OCI-LY7 (cell line): Measurements from ENCODE around the gene GALNT10. TPM values are rescaled to one million over a fixed set of nuclear protein-coding genes. Genes with fewer than 3 reads are reported as not detected.

Experiments used
- BruUV-seq: library from RNA; stranded (reverse); fragments of 400-500 nt; replicated peaks from 2 replicates; lab custom pipeline; 2021; lab: Mats Ljungman, UMichigan
- CTCF ChIA-PET: fragments of 300-600 bp; sonication (Branson Sonifier 250); formaldehyde crosslinking; loops from one replicate; lab custom pipeline; 2022; ENCODE audit warnings: antibody characterized with exemption; ENCODE audit not compliant: unreplicated experiment; lab: Charles Lee
- POLR2A ChIA-PET: fragments of 300-600 bp; sonication (Branson Sonifier 250); formaldehyde crosslinking; loops from one replicate; lab custom pipeline; 2022; ENCODE audit warnings: antibody characterized with exemption; lab: Charles Lee
- DNase-seq: peaks from one replicate; pipeline ENCODE4 v3.0.0-alpha.2; 2015; ENCODE audit warnings: low spot score
- H2AFZ ChIP-seq: fragments of 200-600 bp; sonication (generic), shearing (Covaris generic); 2 replicates; pipeline ENCODE4 v1.6.1; 2014; ENCODE audit warnings: mild to moderate bottlenecking, antibody characterized with exemption, low read length, moderate library complexity
- H3K27ac ChIP-seq: fragments of 200-600 bp; sonication (generic); 2 replicates; pipeline ENCODE4 v1.5.1; 2014; ENCODE audit warnings: mixed run types, low read depth, mild to moderate bottlenecking, moderate library complexity, low read length, inconsistent platforms; ENCODE audit not compliant: poor library complexity, severe bottlenecking
- H3K36me3 ChIP-seq: fragments of 200-600 bp; sonication (generic); 2 replicates; pipeline ENCODE4 v1.6.1; 2014; ENCODE audit warnings: mild to moderate bottlenecking, antibody characterized with exemption, low read length, moderate library complexity, mixed read lengths; ENCODE audit not compliant: insufficient read depth
- H3K4me1 ChIP-seq: fragments of 200-600 bp; sonication (generic); 2 replicates; pipeline ENCODE4 v1.5.1; 2014; ENCODE audit warnings: mild to moderate bottlenecking, low read length; ENCODE audit not compliant: insufficient read depth, poor library complexity, severe bottlenecking
- H3K4me2 ChIP-seq: fragments of 200-600 bp; sonication (generic); 2 replicates; pipeline ENCODE4 v1.6.1; 2014; ENCODE audit warnings: mild to moderate bottlenecking, low read length
- H3K4me3 ChIP-seq: fragments of 200-600 bp; sonication (generic); 2 replicates; pipeline ENCODE4 v1.5.1; 2014; ENCODE audit warnings: mild to moderate bottlenecking, low read depth, low read length; ENCODE audit not compliant: poor library complexity, severe bottlenecking
- H3K79me2 ChIP-seq: fragments of 200-600 bp; sonication (generic); 2 replicates; pipeline ENCODE4 v1.6.1; 2016; ENCODE audit warnings: low read depth, mild to moderate bottlenecking, low read length, moderate library complexity, mixed read lengths; ENCODE audit not compliant: insufficient read depth
- H3K9me2 ChIP-seq: fragments of 200-600 bp; sonication (generic); 2 replicates; pipeline ENCODE4 v1.6.1; 2016; ENCODE audit warnings: mild to moderate bottlenecking, low read length, mixed read lengths; ENCODE audit not compliant: insufficient read depth
- H3K9me3 ChIP-seq: fragments of 200-600 bp; sonication (generic); 2 replicates; pipeline ENCODE4 v1.6.1; 2014; ENCODE audit warnings: mild to moderate bottlenecking, mixed run types, low read length, mixed read lengths
- H4K20me1 ChIP-seq: fragments of 200-600 bp; sonication (generic); 2 replicates; pipeline ENCODE4 v1.6.1; 2014; ENCODE audit warnings: mild to moderate bottlenecking, antibody characterized with exemption, low read length, moderate library complexity, mixed read lengths; ENCODE audit not compliant: insufficient read depth
- CTCF ChIP-seq: fragments of 200-600 bp; sonication (generic); conservative IDR thresholded peaks from 2 replicates; pipeline ENCODE4 v1.5.1; 2014; ENCODE audit warnings: mild to moderate bottlenecking, antibody characterized with exemption, low read length, moderate library complexity, mixed read lengths
- EZH2phosphoT487 ChIP-seq: fragments of 200-600 bp; sonication (generic); IDR thresholded peaks from 2 replicates; pipeline ENCODE4 v1.6.1; 2018; ENCODE audit warnings: low read depth, borderline replicate concordance, mild to moderate bottlenecking, mixed run types, antibody characterized with exemption, low read length, moderate library complexity, mixed read lengths
- intact Hi-C: fragments of 100-400 bp; cut with micrococcal nuclease; formaldehyde crosslinking; loops from one replicate; pipeline ENCODE4 v1.10.0; 2022; ENCODE audit not compliant: unreplicated experiment
- total RNA-seq, 2 experiments: library from RNA; depleted of rRNA in 1 of 2; stranded (reverse); fragments of >200 nt in 1 of 2; shearing (Covaris generic) in 1 of 2; gene quantifications; 2 replicates each; pipeline ENCODE4 v1.2.3, GENCODE V29; 2014 to 2022

The GALNT10 gene
- total RNA-seq, 2 experiments from 2014 or later: 7.3 to 20.6 TPM

GRCh38 chr5:154321546-154321945, 131.0 kb downstream of the GALNT10 start:
- Histone ChIP-seq H3K9me3 (no peaks in the 10 kb centered on the region), H2AFZ (no peak overlapping the region), H3K79me2 (no peaks in the 10 kb centered on the region), H3K36me3 (no peaks in the 10 kb centered on the region), H3K4me2 (no peak overlapping the region), H3K4me1 (no peaks in the 10 kb centered on the region), H4K20me1 (no peaks in the 10 kb centered on the region), H3K9me2 (no peaks in the 10 kb centered on the region), H3K4me3 (no peak overlapping the region), H3K27ac (no peak overlapping the region)
- intact Hi-C loops: no loop called here
- BruUV-seq: no TSS peak
- POLR2A ChIA-PET: interaction anchor here (0.7 to 1.1 kb wide), 2 partner anchors 11 to 19 kb away, joined by 3 read pairs; no protein-coding TSS in a partner anchor
- TF ChIP-seq EZH2phosphoT487 (no peak), CTCF (no peak)
- CTCF ChIA-PET: no interaction called here
- DNase-seq: no peak

DNA sequence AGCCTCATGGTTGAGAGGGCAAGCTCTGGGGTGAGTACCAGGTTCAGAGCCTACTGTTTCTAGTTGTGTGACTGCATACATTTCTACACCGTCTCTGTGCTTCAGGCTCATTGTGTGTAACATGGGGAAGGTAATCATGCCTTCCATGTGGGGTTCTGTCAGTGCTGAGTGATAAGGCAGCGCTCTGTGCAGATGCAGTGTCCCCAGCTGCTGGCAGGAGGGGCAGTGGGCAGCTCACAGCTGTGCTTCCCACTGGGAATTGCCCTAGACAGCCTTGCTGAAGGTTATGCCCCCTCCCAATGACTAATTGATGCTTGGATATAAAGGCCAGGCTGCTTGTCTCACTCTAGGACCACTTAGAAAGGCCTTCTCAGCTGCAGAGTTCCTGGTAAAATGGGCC, 133.5 kb downstream of the GALNT10 start:
- POLR2A ChIA-PET: no interaction called here
- Histone ChIP-seq H3K4me2 (no peak overlapping the region), H3K36me3 (no peaks in the 10 kb centered on the region), H3K4me1 (no peaks in the 10 kb centered on the region), H4K20me1 (no peaks in the 10 kb centered on the region), H2AFZ (no peak overlapping the region), H3K27ac (no peak overlapping the region), H3K4me3 (no peak overlapping the region), H3K9me3 (no peaks in the 10 kb centered on the region), H3K79me2 (no peaks in the 10 kb centered on the region), H3K9me2 (no peaks in the 10 kb centered on the region)
- DNase-seq: no peak
- no peak for TF ChIP-seq CTCF
- TF ChIP-seq EZH2phosphoT487: no peak
- intact Hi-C loops: no loop called here
- no TSS peak for BruUV-seq
- CTCF ChIA-PET: no interaction called here

DNA sequence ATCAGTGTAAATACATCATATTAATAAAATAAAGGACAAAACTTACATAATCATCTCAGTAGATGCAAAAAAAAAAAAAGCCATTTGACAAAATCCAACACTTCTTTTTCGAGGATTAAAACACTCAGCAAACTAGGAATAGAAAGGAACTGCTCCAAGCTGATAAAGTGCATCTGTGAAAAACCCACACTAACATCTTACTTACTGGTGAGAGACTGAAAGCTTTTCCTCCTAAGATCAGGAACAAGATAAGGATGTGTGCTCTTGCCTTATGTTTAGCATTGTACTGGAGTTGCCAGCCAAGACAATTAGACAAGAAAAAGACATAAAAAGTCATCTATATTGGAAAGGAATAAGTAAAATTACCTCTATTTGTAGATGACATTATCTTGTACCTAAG, 135.0 kb downstream of the GALNT10 start:
- Histone ChIP-seq H3K9me3 (no peaks in the 10 kb centered on the region), H3K36me3 (no peaks in the 10 kb centered on the region), H3K4me1 (no peaks in the 10 kb centered on the region), H3K79me2 (no peaks in the 10 kb centered on the region), H3K4me3 (no peak overlapping the region), H3K27ac (no peak overlapping the region), H3K9me2 (no peaks in the 10 kb centered on the region), H3K4me2 (no peak overlapping the region), H4K20me1 (no peaks in the 10 kb centered on the region), H2AFZ (no peak overlapping the region)
- intact Hi-C loops: no loop called here
- no peak for DNase-seq
- no TSS peak for BruUV-seq
- ChIA-PET POLR2A (interaction anchor here (0.8 kb wide), 1 partner anchor 23 kb away, joined by 3 read pairs; no protein-coding TSS in a partner anchor), CTCF (no interaction called here)
- no peak for TF ChIP-seq CTCF
- TF ChIP-seq EZH2phosphoT487: no peak
